Sigmoid colon (tissue), 7 donors: ENCODE data around the gene USH1C. TPM values are rescaled to one million over a fixed set of nuclear protein-coding genes. Genes with fewer than 3 reads are reported as not detected.

Experiments used
- DNase-seq: peaks from one replicate; pipeline ENCODE4 v3.0.0-alpha.2; 2019
- H3K27ac ChIP-seq, 4 donors: fragments of 200-600 bp; sonication (generic); one replicate each; pipeline ENCODE4 v1.5.1; 2016 to 2019; ENCODE audit warnings: mild to moderate bottlenecking in 1 of 4
- H3K27me3 ChIP-seq, 3 donors: fragments of 200-600 bp; sonication (generic); one replicate each; pipeline ENCODE4 v1.5.1; 2019; ENCODE audit warnings: mild to moderate bottlenecking in 1 of 3
- H3K36me3 ChIP-seq, 4 donors: fragments of 200-600 bp; sonication (generic); one replicate each; pipeline ENCODE4 v1.5.1; 2016 to 2019
- H3K4me1 ChIP-seq, 4 donors: fragments of 200-600 bp; sonication (generic); one replicate each; pipeline ENCODE4 v1.5.1; 2017 to 2019
- H3K4me3 ChIP-seq, 4 donors: fragments of 200-600 bp; sonication (generic); one replicate each; pipeline ENCODE4 v1.5.1; 2017 to 2019; ENCODE audit warnings: mild to moderate bottlenecking in 2 of 4, moderate library complexity in 1 of 4
- H3K9me3 ChIP-seq, 4 donors: fragments of 200-600 bp in 3 of 4; sonication (generic) in 3 of 4; one replicate each; pipeline versions ENCODE4 v1.5.1 to v1.6.1; 2013 to 2019
- CTCF ChIP-seq, 4 experiments: fragments of 450-650 bp in 3 of 4; fragments of 200-600 bp in 1 of 4; IDR thresholded peaks; one replicate each; pipeline ENCODE4 v1.5.1; 2016 to 2019; ENCODE audit warnings: antibody characterized with exemption in 4 of 4, mild to moderate bottlenecking in 3 of 4, moderate library complexity in 2 of 4
- EP300 ChIP-seq, 4 donors: sonication (generic); formaldehyde crosslinking; IDR thresholded peaks; one replicate each; pipeline ENCODE4 v1.6.1; 2017; ENCODE audit warnings: antibody characterized with exemption in 4 of 4
- POLR2A ChIP-seq, 2 donors: fragments of 450-650 bp; IDR thresholded peaks; one replicate each; pipeline ENCODE4 v1.6.1; 2016; ENCODE audit warnings: antibody characterized with exemption in 2 of 2, mild to moderate bottlenecking in 2 of 2, moderate library complexity in 2 of 2
- POLR2AphosphoS5 ChIP-seq, 4 donors: sonication (generic); formaldehyde crosslinking; IDR thresholded peaks; one replicate each; pipeline ENCODE4 v1.6.1; 2017; ENCODE audit warnings: antibody characterized with exemption in 4 of 4
- WGBS, 2 donors: extraction: QIAGEN DNeasy Blood & Tissue Kit; methylation state at CpG; one replicate each; pipeline ENCODE4 v1.1.7; 2013; 5-methylcytosine and 5-hydroxymethylcytosine counted together
- intact Hi-C: fragments of 100-400 bp; cut with DNase I; formaldehyde crosslinking; loops from one replicate; pipeline ENCODE4 v1.15.1; 2023
- polyA plus RNA-seq, 3 donors: library from polyadenylated mRNA; stranded (reverse); fragments of 200-250 nt; gene quantifications; one replicate each; pipeline ENCODE4 v1.2.3, GENCODE V29; 2013
- total RNA-seq, 4 donors: library from RNA; depleted of rRNA; stranded (reverse); fragments of >200 nt; gene quantifications; one replicate each; pipeline ENCODE4 v1.1.0, GENCODE V29; 2016
- donor health status: healthy with polysubstance abuse.
- donor health status: Bipolar disorder and iron deficiency.
- donor health status: healthy.

USH1C gene
- total and polyA plus RNA-seq, 7 donors: 1.2 to 152 (median 2.5) TPM

GRCh38 chr11:17556999-17557398 lies 12.8 kb upstream of the USH1C start:
- no peak for DNase-seq
- TF ChIP-seq POLR2AphosphoS5 (IDR thresholded peaks at IDR 0.05): no peak
- no peak for TF ChIP-seq CTCF (IDR thresholded peaks at IDR 0.05)
- no peak for TF ChIP-seq POLR2A (IDR thresholded peaks at IDR 0.05)
- TF ChIP-seq EP300 (IDR thresholded peaks at IDR 0.05): no peak
- 90 to 93% methylated on average over 8 of the region's 8 CpGs for WGBS, 2 donors
- Histone ChIP-seq H3K9me3 (no peaks in the 10 kb centered on the region), H3K27me3 (peaks cover 0 to 4% (median 0%) of the 10 kb centered on the region in 3 donors), H3K4me1 (no peaks in the 10 kb centered on the region), H3K27ac (no peak overlapping the region), H3K36me3 (no peaks in the 10 kb centered on the region), H3K4me3 (no peak overlapping the region)
- intact Hi-C loops: no loop called here

- DNase-seq: no peak
- H3K27ac ChIP-seq: no peak overlapping the region
Observed at GRCh38 chr11:17554487-17554886, 10.3 kb upstream of the USH1C start.

GRCh38 chr11:17553249-17553546 lies 9.0 kb upstream of the USH1C start:
- H3K27me3 ChIP-seq: peaks cover 0 to 12% (median 0%) of the 10 kb centered on the region in 3 donors
- DNase-seq: peak; percentile 41
- H3K36me3 ChIP-seq: no peaks in the 10 kb centered on the region
- intact Hi-C loops: no loop called here
- WGBS, 2 donors: 89 to 92% methylated on average over 7 of the region's 7 CpGs
- TF ChIP-seq CTCF (IDR thresholded peaks at IDR 0.05): no peak
- TF ChIP-seq POLR2A (IDR thresholded peaks at IDR 0.05): no peak
- no peak for TF ChIP-seq POLR2AphosphoS5 (IDR thresholded peaks at IDR 0.05)
- no peak for TF ChIP-seq EP300 (IDR thresholded peaks at IDR 0.05)
- no peak overlapping the region for H3K4me3 ChIP-seq
- H3K27ac ChIP-seq: no peak overlapping the region
- H3K4me1 ChIP-seq: no peaks in the 10 kb centered on the region
- H3K9me3 ChIP-seq: no peaks in the 10 kb centered on the region

More at GRCh38 chr11:17554487-17554886, 10.3 kb upstream of the USH1C start:
- TF ChIP-seq POLR2A (IDR thresholded peaks at IDR 0.05) (no peak), POLR2AphosphoS5 (IDR thresholded peaks at IDR 0.05) (no peak), EP300 (IDR thresholded peaks at IDR 0.05) (no peak), CTCF (IDR thresholded peaks at IDR 0.05) (no peak)
- Histone ChIP-seq H3K27me3 (peaks cover 0 to 4% (median 0%) of the 10 kb centered on the region in 3 donors), H3K4me1 (no peaks in the 10 kb centered on the region), H3K36me3 (no peaks in the 10 kb centered on the region), H3K4me3 (no peak overlapping the region), H3K9me3 (no peaks in the 10 kb centered on the region)
- WGBS, 2 donors: 75 to 89% methylated on average over 4 of the region's 4 CpGs
- intact Hi-C loops: no loop called here

- TF ChIP-seq EP300 (IDR thresholded peaks at IDR 0.05) (no peak), CTCF (IDR thresholded peaks at IDR 0.05) (no peak), POLR2A (IDR thresholded peaks at IDR 0.05) (no peak)
- Histone ChIP-seq H3K4me3 (no peak overlapping the region), H3K4me1 (no peaks in the 10 kb centered on the region), H3K27me3 (peaks cover 0 to 18% (median 5%) of the 10 kb centered on the region in 3 donors), H3K27ac (no peak overlapping the region), H3K36me3 (no peaks in the 10 kb centered on the region), H3K9me3 (no peaks in the 10 kb centered on the region)
- WGBS, 2 donors: 88 to 90% methylated on average over 10 of the region's 10 CpGs
- DNase-seq: peak; percentile 46
- intact Hi-C loops: no loop called here
Observed at GRCh38 chr11:17552392-17553248, 8.4 kb upstream of the USH1C start.

- H3K27me3 ChIP-seq: peaks cover 0 to 24% (median 12%) of the 10 kb centered on the region in 3 donors
- WGBS, 2 donors: 88 to 89% methylated on average over 4 of the region's 4 CpGs
- no peaks in the 10 kb centered on the region for H3K9me3 ChIP-seq
- H3K27ac ChIP-seq: no peak overlapping the region
- H3K4me1 ChIP-seq: no peaks in the 10 kb centered on the region
- DNase-seq: no peak
- TF ChIP-seq POLR2AphosphoS5 (IDR thresholded peaks at IDR 0.05) (no peak), CTCF (IDR thresholded peaks at IDR 0.05) (no peak), POLR2A (IDR thresholded peaks at IDR 0.05) (no peak)
- intact Hi-C loops: no loop called here
- H3K36me3 ChIP-seq: no peaks in the 10 kb centered on the region
- no peak overlapping the region for H3K4me3 ChIP-seq
Observed at GRCh38 chr11:17552041-17552355, 7.8 kb upstream of the USH1C start.
